Lung microvascular endothelial cell (primary cell): Measurements from ENCODE around the gene ITGA7. TPM values are rescaled to one million over a fixed set of nuclear protein-coding genes. Genes with fewer than 3 reads are reported as not detected.
"Not testable (repeated sequence)": the region's sequence is repeated elsewhere in the genome, so short reads cannot be mapped to it uniquely, and the experiment has no call there.

Source experiments
- DNase-seq, 2 donors: peaks; one replicate each; pipeline versions ENCODE4 v3.0.0 to v3.0.0-alpha.2; 2010; ENCODE audit warnings: low read depth in 2 of 2
- total RNA-seq: library from RNA; depleted of rRNA; stranded (reverse); fragments of >200 nt; gene quantifications from 2 replicates; pipeline ENCODE4 v1.2.1, GENCODE V29; 2014

ITGA7 gene
- total RNA-seq, 1 donor from 2014 or later, result 0.20 TPM

DNA sequence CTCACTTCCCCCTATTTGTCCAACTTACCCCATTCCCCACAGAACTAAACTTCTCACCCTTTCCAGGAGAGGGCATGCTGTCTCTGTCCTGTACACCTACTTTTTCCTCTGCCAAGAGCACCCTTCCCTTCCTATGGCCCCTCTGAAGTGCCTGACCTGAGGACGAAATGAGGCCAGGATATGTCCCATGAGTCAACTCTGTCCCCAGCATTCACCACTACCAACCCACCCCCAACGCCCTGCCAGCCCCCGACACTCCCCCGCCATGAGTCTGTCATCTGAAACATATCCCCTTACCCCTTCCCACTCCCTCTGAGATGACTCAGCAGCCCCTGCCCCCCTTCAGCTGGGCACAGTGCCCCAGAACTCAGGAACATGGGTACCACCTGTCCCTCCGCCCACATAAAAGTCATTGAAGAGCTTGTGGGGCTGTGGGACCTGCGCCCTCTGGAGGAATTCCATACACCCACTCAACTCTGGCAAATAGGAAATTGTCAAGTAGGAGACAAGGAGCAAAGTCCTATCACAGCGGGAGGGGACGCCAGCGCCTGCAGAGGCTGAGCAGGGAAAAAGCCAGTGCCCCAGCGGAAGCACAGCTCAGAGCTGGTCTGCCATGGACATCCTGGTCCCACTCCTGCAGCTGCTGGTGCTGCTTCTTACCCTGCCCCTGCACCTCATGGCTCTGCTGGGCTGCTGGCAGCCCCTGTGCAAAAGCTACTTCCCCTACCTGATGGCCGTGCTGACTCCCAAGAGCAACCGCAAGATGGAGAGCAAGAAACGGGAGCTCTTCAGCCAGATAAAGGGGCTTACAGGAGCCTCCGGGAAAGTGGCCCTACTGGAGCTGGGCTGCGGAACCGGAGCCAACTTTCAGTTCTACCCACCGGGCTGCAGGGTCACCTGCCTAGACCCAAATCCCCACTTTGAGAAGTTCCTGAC is 26.3 kb downstream of the ITGA7 start:
- peak; percentile 15 to 25 for DNase-seq

DNA sequence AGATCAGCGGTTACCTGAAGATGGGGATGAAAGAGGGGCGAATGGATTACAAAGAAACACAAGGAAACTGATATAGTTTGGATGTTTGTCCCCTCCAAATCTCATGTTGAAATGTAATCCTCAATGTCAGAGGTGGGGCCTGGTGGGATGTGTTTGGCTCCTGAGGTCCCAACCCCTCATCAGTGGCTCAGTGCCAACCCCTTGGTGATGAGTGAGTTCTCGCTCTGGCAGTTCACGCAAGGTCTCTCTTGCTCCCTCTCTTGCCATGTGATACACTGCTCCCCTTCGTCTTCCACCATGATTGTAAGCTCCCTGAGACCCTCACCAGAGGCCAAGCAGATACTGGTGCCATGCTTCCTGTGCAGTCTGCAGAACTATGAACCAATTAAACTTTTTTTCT is 28.0 kb downstream of the ITGA7 start:
- no peak for DNase-seq

DNA sequence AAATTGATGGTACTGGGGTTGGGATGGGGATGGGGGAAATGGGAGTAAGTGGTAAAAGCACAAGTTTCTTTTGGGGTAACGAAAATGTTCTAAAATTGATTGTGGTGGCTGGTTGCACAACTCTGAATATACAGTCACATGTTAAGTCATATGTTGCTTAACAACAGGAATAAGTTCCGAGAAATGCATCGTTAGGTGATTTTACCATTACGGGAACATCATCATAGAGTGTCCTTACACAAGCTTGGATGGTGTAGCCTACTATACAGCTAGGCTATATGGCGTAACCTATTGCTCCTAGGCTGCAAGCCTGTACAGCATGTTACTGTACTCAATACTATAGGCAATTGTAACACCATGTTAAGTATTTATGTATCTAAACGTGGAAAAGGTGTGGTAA is 31.0 kb downstream of the ITGA7 start:
- no peak for DNase-seq

DNA sequence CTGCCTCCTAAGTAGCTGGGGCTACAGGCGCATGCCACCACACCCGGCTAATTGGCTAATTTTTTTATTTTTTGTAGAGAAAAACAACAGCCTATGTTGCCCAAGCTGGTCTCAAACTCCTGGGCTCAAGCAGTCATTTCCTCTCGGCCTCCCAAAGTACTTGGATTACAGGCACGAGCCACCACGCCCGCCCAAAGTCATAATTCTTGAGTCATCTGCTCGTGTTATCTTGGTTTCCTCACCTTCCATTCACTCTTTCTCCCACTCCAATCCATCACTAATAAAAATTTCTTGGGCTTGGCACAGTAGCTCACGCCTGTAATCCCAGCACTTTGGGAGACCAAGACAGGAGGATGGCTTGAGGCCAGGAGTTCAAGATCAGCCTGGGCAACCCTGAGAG is 32.0 kb downstream of the ITGA7 start:
- DNase-seq, result no peak

DNA sequence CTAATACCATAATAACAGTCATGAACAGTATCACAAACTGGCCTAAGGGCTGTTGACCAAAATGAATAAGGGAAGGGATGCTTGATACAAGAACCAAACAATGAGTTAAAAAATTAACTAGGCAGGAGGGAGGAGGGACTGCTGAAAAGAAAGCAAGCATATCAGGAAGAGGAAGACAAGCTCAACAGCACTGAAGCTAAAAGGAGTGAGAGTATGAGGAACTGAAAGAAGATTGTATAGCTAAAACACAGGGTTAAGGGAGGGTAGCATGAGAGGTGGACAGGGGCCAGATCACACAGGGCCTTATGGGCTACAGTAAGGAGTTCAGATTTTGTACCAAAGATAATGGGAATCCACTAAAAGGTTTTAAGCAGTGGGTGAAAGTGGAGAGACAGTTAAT is 34.1 kb downstream of the ITGA7 start:
- DNase-seq, result no peak

DNA sequence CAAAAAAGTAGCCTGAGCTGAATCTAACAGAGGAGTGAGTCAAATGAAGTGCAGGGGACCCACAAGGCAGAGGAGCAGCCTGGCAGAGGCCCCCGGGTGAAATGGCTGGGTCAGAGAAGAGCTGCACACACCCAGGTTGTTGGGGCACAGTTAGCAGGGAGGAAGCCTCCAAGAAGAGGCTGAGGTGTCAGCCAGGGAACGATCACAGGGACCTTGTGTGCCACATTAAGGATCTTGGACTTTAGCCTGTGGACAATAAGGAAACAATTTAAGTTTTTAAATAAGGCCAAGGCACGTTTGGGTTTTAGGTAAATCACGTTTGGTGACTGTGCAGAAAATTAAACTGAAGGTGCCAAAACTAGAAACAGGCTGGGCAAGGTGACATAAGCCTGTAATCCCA is 36.0 kb downstream of the ITGA7 start:
- DNase-seq, result no peak

DNA sequence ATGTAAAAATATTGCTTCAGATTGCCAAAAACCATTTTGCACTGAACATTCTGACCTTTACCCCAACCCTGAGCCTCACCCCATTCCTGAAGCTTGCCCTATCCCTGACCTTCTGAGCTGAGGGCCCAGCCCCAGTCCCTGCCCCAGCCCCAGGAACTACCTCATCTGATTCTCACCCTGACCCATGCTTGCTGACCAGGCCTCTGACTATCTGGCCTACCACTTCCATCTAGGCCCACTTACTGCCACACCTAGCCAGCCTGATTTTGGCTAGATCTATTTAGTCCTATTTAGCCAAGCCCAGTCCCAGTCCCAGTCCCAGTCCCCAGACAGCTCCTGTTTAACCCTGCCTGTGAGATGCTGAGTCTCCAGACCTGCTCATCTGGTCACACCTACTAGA is 37.4 kb downstream of the ITGA7 start:
- DNase-seq, result no peak

DNA sequence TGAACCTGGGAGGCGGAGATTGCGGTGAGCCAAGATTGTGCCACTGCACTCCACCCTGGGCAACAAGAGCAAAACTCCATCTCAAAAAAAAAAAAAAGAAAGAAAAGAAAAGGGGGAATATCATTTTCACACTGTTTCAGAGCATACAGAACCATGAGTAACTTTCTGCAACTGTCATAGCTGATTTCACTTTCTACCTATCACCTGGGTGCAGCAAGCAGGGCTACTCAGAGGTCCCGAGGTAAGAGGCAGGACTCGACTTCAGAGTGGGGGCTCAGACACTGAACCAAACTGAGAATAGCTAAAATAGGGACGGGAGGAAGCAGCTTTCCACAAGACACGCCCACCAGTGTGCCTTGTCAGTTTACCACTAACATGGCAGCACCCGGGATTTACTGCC is 41.2 kb downstream of the ITGA7 start:
- DNase-seq, result no peak

DNA sequence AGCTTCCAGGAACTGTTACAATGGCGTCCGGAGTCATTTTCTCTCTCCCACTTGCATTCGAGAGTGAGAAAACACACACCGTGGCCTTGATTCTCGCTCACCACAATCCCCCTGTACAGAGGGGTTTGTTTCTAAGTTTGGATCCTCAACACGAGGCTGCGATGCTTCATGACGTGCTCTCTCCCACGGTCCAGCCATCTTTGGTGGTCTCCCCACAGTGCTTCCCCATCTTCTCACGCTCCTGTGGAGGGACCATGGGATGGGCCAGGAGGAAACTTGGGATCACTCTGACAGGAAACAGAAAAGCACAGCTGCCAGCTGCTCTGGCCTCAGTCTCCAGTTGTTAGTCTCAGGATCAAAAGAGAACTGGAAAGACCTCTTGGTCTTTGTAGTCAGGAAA is 42.9 kb downstream of the ITGA7 start:
- DNase-seq, result no peak

DNA sequence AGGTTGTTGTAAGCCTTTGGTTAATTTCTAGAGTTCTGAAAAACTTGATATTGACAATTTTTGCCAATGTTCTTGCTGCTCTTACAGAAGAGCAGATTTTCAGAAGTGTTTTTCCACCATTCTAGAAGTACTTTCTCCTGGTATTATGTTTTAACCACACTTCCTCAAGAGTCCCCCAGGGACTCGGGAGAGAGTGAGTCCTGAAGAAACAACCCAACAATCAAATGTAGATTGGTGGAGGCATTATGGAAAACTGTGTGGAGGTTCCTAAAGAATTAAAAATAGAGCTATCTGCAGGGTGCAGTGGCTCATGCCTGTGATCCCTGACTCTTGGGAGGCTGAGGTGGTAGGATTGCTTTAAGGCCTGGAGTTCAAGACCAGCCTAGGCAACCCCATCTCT is 44.3 kb downstream of the ITGA7 start:
- DNase-seq, result no peak

DNA sequence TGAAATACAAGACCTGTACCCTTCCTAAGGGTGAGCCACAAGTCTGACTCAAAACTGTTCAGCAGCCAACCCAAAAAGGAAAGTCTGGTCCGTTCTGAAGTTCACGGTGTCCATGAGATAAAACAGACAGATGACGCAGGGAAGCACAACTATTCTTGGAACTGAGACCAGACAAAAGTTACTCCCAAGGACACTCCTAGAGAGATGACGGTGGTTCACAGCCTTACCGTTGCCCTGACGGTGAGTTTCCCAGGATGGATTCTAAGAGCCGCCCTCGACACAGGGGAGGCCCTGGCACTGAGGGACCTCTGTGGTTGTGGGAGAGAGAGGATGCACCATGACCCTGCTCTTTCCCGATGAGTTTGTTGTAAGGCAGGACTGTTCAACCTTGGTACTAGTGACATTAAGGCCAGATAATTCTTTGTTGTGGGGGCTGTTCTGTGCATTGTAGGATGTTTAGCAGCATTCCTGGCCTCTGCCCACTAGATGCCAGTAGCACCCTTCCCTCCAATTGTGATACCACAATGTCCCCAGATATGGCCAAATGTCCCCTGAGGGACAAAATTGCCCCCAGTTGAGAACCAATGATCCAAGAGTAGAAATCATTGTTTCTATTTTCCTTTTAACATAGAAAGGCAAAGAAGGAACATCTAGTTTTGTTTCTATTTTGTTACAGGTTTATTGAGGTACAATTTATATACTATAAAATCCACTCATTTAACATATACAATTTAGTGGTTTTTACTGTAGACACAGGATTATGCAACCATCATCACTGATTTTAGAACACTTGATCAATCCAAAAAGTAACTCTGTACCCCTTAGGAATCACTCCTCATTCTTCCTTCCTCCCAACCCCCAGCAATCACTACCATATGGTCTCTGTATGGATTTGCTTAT is 48.0 kb downstream of the ITGA7 start:
- peak; percentile 26 to 46 for DNase-seq

DNA sequence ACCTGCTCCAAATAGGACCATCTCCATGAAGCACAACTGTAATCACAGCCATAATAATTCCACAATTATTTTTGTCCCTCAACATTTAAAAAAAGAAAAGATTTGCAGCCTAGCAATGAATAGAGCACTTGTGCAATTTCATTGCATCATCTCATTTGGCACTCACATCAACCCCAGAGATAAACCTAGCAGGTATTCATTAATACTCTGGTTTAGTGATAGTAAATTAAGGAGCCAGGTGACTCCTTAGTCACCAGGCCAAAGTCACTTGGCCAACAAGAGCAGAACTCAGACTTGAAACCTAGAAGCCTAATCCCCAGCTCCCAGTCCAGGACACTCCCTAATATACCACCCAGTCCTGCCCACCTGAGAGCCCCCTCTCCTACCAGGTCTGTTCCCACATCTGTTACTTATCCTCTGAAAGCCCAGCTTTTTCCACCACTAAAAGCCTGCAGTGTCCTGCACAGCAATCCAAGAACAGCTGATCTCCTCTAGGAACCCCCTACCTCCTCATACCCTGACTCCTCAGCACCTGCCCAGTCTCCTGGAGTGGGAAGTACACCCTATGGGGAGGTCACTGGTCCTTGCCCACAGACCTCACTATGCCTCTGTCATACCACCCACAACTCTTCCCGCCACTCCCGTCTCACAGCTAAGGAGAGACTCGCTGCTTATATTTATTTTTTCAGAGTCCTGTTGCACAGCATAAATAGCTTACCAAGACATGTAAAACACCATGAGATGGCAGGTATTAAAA is 48.9 kb downstream of the ITGA7 start:
- DNase-seq, result no peak

DNA sequence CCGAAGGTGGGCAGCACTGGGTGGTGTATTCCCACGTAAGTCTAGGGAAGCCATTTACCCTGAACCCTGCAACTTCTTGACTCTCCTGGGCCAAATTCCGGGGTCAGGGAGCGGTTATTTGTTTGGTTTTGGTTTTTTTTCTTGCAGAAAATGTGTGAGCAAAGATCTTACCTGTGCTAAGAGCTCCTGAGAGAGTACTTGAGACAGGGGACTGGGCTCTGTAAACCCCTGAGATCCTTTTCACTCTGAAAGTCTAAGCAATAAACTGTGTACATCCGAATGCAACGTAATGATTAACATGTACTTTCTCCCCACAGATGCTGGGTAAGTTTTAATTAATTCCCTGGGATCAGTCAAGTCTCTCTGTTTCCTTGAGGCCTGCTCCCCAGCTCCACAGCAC is 49.5 kb downstream of the ITGA7 start:
- DNase-seq, result no peak

DNA sequence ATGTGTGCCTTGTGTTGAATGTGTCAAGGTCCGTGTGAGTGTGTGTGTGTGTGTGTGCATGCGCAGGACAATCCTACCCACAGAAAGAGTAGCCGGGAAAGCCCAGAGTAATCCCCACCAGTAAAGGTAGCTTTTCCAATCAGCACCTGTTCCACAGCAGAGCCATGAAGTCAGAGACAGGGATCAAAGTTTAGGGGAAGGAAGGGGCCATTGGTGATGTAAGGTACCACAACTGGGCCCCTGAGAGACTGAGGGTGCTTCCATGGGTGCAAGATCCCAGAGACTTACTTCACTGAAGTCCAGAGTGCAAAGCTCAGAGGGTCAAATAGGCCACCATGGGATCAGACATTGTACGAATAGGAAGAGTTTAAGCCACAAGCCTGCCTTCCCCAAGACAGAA is 50.5 kb downstream of the ITGA7 start:
- no peak for DNase-seq

DNA sequence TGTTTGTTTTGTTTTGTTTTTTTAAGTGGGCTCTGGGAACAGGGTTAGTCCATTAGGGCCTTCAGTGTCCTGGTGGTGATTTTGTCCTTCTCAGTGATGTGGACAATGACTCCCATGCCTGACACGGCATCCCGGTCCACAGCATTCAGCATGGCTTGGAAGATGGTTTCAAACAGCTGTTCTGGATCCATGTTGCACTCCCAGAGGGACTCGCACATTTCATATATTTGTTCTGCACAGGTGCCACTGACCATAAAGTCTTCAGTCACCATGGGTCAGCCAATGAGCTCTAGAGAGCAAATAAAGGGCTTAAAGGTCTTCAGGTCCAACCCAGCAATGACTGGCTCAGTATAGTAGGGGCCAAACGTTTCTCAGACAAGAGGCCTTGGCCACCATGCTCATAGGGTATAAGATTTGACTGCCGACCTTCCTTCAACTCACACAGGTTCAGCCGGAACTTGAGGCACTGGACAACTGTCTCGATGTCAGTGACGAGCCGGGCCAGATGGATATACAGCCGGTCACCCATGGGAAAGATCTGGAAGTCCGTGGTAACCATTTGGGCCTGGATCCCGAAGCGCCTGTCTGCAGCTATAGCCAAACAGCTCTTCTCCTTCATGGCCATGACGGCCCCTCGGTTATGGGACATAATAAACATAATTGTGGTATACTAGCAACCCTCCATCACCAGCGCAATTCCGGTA is 53.0 kb downstream of the ITGA7 start:
- no peak for DNase-seq

DNA sequence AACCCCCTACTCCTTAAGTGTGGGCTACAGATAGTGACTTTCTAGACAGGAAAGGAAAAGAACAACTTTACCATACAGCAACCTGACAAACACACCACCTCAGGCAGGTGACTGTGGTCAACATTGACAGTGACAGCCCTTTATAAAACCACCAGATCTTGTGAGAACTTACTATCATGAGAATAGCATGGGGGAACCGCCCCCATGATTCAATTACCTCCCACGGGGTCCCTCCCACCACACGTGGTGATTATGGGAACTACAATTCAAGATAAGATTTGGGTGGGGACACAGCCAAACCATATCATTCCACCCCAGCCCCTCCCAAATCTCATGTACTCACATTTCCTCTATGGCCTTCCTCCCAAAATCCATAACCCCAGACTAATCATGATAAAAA is 54.7 kb downstream of the ITGA7 start:
- DNase-seq, result no peak

DNA sequence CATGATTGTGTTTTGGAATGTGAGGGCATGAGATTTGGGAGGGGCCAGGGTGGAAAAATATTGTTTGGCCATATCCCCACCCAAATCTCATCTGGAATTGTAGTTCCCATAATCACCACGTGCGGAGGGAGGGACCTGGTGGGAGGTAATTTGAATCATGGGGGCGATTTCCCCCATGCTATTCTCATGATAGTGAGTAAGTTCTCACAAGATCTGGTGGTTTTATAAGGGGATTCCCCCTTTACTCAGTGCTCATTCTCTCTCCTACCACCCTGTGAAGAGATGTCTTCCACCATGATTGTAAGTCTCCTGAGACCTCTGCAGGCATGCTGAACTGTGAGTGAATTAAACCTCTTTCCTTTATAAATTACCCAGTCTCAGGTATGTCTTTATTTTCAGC is 55.4 kb downstream of the ITGA7 start:
- DNase-seq, result no peak

DNA sequence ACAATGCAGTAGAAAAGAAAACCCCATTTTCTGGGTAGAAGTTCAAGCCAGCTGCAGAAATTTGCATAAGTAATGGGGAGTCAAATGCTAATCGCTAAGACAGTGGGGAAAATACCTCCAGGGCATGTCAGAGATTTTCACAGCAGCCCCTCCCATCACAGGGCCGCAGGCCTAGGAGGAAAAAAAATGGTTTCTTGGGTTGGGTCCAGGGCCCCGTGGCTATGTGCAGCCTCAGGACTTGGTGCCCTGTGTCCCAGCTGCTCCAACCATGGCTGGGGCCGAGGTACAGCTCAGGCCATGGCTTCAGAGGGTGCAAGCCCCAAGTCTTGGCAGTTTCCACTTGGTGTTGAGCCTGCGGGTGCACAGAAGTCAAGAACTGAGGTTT is 56.4 kb downstream of the ITGA7 start:
- DNase-seq, result no peak

DNA sequence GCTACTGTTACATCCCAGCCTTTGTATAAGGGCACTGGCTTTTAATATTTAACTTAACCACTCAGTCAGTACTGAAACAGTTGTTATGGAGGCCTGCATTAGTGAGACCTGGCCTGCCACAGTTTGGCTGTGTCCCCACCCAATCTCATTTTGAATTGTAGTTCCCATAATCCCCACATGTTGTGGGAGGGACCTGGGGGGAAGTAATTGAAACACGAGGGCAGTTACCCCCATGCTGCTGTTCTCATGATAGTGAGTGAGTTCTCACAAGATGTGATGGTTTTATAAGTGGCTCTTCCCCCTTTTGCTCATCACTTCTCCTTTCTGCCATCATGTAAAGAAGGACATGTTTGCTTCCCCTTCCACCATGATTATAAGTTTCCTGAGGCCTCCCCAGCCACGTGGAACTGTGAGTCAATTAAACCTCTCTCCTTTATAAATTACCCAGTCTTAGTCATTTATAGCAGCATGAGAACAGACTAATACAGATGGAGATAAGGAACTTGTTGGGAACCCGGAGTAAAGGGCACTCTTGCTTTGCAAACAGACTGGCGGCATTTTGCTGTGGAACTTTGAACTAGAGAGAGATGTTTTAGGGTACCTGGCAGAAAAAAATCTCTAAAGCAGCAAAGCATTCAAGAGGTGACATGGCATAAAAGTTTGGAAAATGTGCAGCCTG is 56.9 kb downstream of the ITGA7 start:
- not testable (repeated sequence) for DNase-seq

DNA sequence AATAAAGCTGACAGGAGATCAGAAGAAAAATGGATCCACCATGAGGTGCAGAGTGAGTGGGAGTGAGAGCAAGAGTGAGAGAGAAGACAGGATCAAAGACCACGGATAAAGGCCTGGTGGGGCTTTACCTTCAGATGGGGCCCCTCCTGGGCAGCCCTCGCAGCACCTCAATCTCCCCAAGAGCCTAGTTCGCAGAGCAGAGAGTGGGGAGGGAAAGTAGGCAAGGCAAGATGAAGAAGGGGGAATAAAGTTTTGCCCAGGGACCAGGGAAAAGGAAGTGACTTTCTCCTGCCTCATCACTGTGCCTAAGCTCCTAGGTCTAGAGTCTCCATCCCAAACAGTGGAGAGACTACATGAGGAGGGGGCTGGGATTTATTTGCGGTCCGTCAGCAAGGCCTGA is 60.7 kb downstream of the ITGA7 start:
- DNase-seq, result no peak

DNA sequence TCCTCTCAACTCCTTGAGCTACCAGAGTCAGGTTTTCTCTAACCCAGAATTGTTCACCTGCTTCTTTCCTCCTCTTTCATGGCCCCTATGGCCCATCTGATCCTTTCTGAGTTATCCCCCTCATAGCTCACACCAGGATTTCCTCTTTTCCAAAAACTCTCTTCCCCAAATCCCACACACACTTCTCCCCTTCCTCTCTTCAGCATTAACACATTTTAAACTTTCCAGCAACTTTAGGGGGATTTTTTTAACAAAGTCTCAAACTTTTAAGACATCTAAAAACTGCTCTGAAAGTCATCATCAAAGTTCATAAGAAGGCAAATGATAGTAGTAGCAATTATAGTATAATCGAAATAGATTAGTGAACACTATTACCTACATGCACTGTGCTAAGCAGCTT is 63.1 kb downstream of the ITGA7 start:
- DNase-seq, result no peak
